Measurements from ENCODE around the gene ALKBH4. TPM values are rescaled to one million over a fixed set of nuclear protein-coding genes. Genes with fewer than 3 reads are reported as not detected.

Gene ALKBH4
- total RNA-seq, 2 experiments from 2014 or later = 11.2 to 14.6 TPM

Small RNA genes within 50 kb of the gene (microRNA-seq; reads per million reads assigned to microRNA genes)
- gene MIR4467 = not detected
- 11.5 reads per million, percentile 32 among the genes with 10 or more reads in this experiment for gene MIR5090

Other genes with a start within 250 kb of the ALKBH4 start
- 1 to 10 TPM; 1.3 TPM for gene SH2B2, start 178.0 kb downstream of the ALKBH4 start, total RNA-seq
- not detected for gene SPDYE6, start 108.4 kb downstream of the ALKBH4 start, total RNA-seq
- 10 to 100 TPM; 22.2 to 34.5 TPM for gene PRKRIP1, start 68.5 kb downstream of the ALKBH4 start, total RNA-seq
- 10 to 100 TPM; 58.1 to 73.7 TPM for gene ORAI2, start 31.3 kb downstream of the ALKBH4 start, total RNA-seq
- gene LRWD1, start 121 bp upstream of the ALKBH4 start, total RNA-seq = 10 to 100 TPM; 20.6 to 24.0 TPM
- 10 to 100 TPM; 52.9 to 56.7 TPM for gene POLR2J, start 14.1 kb upstream of the ALKBH4 start, total RNA-seq
- 10 to 100 TPM; 14.8 to 16.7 TPM for gene RASA4B, start 52.9 kb upstream of the ALKBH4 start, total RNA-seq
- 10 to 100 TPM; 11.0 to 11.6 TPM for gene UPK3BL2, start 78.8 kb upstream of the ALKBH4 start, total RNA-seq
- gene SPDYE2, start 86.4 kb upstream of the ALKBH4 start, total RNA-seq = under 1 TPM in 1 of 2 experiments, not detected in 1; 0.29 TPM
- 10 to 100 TPM; 35.4 to 51.0 TPM for gene POLR2J3, start 107.7 kb upstream of the ALKBH4 start, total RNA-seq
- 10 to 100 TPM; 29.2 to 39.3 TPM for gene RASA4, start 151.9 kb upstream of the ALKBH4 start, total RNA-seq
- gene UPK3BL1, start 177.9 kb upstream of the ALKBH4 start, total RNA-seq = 10 to 100 TPM; 20.8 to 30.7 TPM
- not detected for gene SPDYE2B, start 185.5 kb upstream of the ALKBH4 start, total RNA-seq
- 10 to 100 TPM; 15.4 to 15.7 TPM for gene POLR2J2, start 206.8 kb upstream of the ALKBH4 start, total RNA-seq